Heart right ventricle (tissue), 16 donors: ENCODE results near the gene PMIS2. TPM values are rescaled to one million over a fixed set of nuclear protein-coding genes. Genes with fewer than 3 reads are reported as not detected.

Experiments used
- ATAC-seq, 8 donors: fragments of 200-7000 bp; cut with Tn5 transposase; one replicate each; pipeline ENCODE4 v1.9.1; 2020; ENCODE audit warnings: mild to moderate bottlenecking in 8 of 8, moderate library complexity in 8 of 8, moderate number of reproducible peaks in 1 of 8
- DNase-seq, 2 donors: peaks; one replicate each; pipeline ENCODE4 v3.0.0-alpha.2; 2020
- H3K27ac ChIP-seq, 10 donors: fragments of 200-600 bp; sonication (generic) in 2 of 10; one replicate each; pipeline versions ENCODE4 v1.5.0 to v1.8.0; 2020 to 2022; ENCODE audit warnings: mild to moderate bottlenecking in 3 of 10
- H3K27me3 ChIP-seq, 7 donors: fragments of 200-600 bp; one replicate each; pipeline ENCODE4 v1.8.0; 2021 to 2022; ENCODE audit warnings: mild to moderate bottlenecking in 2 of 7
- H3K36me3 ChIP-seq, 9 donors: fragments of 200-600 bp; sonication (generic) in 1 of 9; one replicate each; pipeline versions ENCODE4 v1.5.0 to v1.8.0; 2020 to 2022; ENCODE audit warnings: mild to moderate bottlenecking in 2 of 9
- H3K4me1 ChIP-seq, 9 donors: fragments of 200-600 bp; sonication (generic) in 1 of 9; one replicate each; pipeline versions ENCODE4 v1.5.0 to v1.8.0; 2020 to 2022; ENCODE audit warnings: mild to moderate bottlenecking in 4 of 9
- H3K4me3 ChIP-seq, 10 donors: fragments of 200-600 bp; sonication (generic) in 2 of 10; one replicate each; pipeline versions ENCODE4 v1.5.0 to v1.8.0; 2020 to 2022; ENCODE audit warnings: mild to moderate bottlenecking in 7 of 10, moderate library complexity in 2 of 10
- H3K9me3 ChIP-seq, 11 donors: fragments of 200-600 bp in 10 of 11; sonication (generic) in 2 of 11; one replicate each; pipeline versions ENCODE4 v1.5.0 to v1.8.0; 2013 to 2022; ENCODE audit warnings: mild to moderate bottlenecking in 2 of 11, control low read depth in 1 of 11, moderate library complexity in 1 of 11
- CTCF ChIP-seq, 9 donors: fragments of 200-600 bp; sonication (generic) in 2 of 9; IDR thresholded peaks; one replicate each; pipeline versions ENCODE4 v1.5.0 to v1.8.0; 2021 to 2022; ENCODE audit warnings: antibody characterized with exemption in 9 of 9, mild to moderate bottlenecking in 5 of 9, moderate library complexity in 1 of 9
- WGBS, 2 donors: extraction: QIAGEN DNeasy Blood & Tissue Kit; methylation state at CpG; one replicate each; pipeline ENCODE4 v1.1.7; 2013; ENCODE audit warnings: inconsistent platforms in 1 of 2; 5-methylcytosine and 5-hydroxymethylcytosine counted together
- intact Hi-C, 10 donors: fragments of 100-400 bp; cut with DNase I; formaldehyde crosslinking; loops; one replicate each; pipeline versions ENCODE4 v1.11.1 to v1.14.2; 2022
- polyA plus RNA-seq, 2 donors: library from polyadenylated mRNA; stranded (reverse); fragments of 200-250 nt; gene quantifications; one replicate each; pipeline ENCODE4 v1.2.3, GENCODE V29; 2013
- total RNA-seq, 10 donors: library from RNA; stranded (reverse); fragmentation: NEBNext Ultra II Directional in 3 of 10; extraction: Animal tissue kit (Norgen Biotek cat#: 25700) in 3 of 10; gene quantifications; one replicate each; pipeline versions ENCODE4 v1.2.1 to v1.2.4, GENCODE V29; 2021 to 2023
- donor health status: Arrhythmogenic right ventricular cardiomyopathy.
- donor health status: ischemic (EF 13 %, LVEDD 7.1; RV severe dilation, severe dysfunction).
- donor health status: healthy with polysubstance abuse.
- donor health status: DM: no; HTN: yes; CAD: no.
- donor health status: DM: no; HTN: no; CAD: no.
- donor health status: ischemic (EF 25% LVEDD 6.9; RV normal size, moderate dysfunction).
- donor health status: ischemic (EF 25% LVEDD 5.7; RV mildly dilated, moderate dysfunction).
- donor health status: healthy.
- donor health status: DM: yes; HTN: yes; CAD: no.
- donor health status: Ischemic cardiomyopathy.
- donor health status: ischemic (EF 35%, LVEDD 5.7; RV mildly dilated, moderate dysfunction).
- donor health status: nonischemic (EF 11% LVEDD 7.7; RV severe dilation, severe dysfunction).
- donor health status: DM: yes; HTN: yes; CAD: no.
- donor health status: PGD.
- donor health status: ischemic (EF 29% LVEDD 5.4; RV normal size, mild dysfunction).
- donor health status: nonischemic (EF 23%, LVEDD 6.1; RV moderate dilation, normal function).

The PMIS2 gene
- total and polyA plus RNA-seq, 12 donors, result not detected

- H3K4me1 ChIP-seq, result peaks cover 0 to 4% (median 2%) of the 10 kb centered on the region in 9 donors
- ATAC-seq, result no peak
- intact Hi-C loops, result no loop called here
- no peak for TF ChIP-seq CTCF (IDR thresholded peaks at IDR 0.05)
- no peak within 1 kb of the TSS for H3K4me3 ChIP-seq
- 61 to 66% methylated on average over 15 of the region's 15 CpGs for WGBS, 2 donors
- peaks cover 6 to 61% (median 52%) of the 10 kb centered on the region in 7 donors for H3K27me3 ChIP-seq
- no peak for DNase-seq
- H3K27ac ChIP-seq, result no peak within 1 kb of the TSS
- H3K9me3 ChIP-seq, result no peaks in the 10 kb centered on the region
- no peaks in the 10 kb centered on the region for H3K36me3 ChIP-seq
Observed at GRCh38 chr19:35563207-35563829, 22.7 kb upstream of the PMIS2 start, which contains the start of gene ATP4A. TSS of gene ATP4A (minus strand) at chr19:35563658. CDS start at chr19:35563629, 29 bp downstream.

- no peaks in the 10 kb centered on the region for H3K36me3 ChIP-seq
- WGBS, 2 donors, result 76 to 77% methylated on average over 12 of the region's 12 CpGs
- no peak for ATAC-seq
- TF ChIP-seq CTCF (IDR thresholded peaks at IDR 0.05), result no peak
- H3K9me3 ChIP-seq, result no peaks in the 10 kb centered on the region
- H3K27me3 ChIP-seq, result peaks cover 0 to 55% (median 41%) of the 10 kb centered on the region in 7 donors
- H3K27ac ChIP-seq, result no peak overlapping the region
- no peak overlapping the region for H3K4me3 ChIP-seq
- no peaks in the 10 kb centered on the region for H3K4me1 ChIP-seq
- intact Hi-C loops, result no loop called here
- no peak for DNase-seq
Observed at GRCh38 chr19:35565016-35565856, 20.7 kb upstream of the PMIS2 start.

- H3K4me3 ChIP-seq, result no peak overlapping the region
- no peak for TF ChIP-seq CTCF (IDR thresholded peaks at IDR 0.05)
- peaks cover 0 to 52% (median 32%) of the 10 kb centered on the region in 7 donors for H3K27me3 ChIP-seq
- intact Hi-C loops, result no loop called here
- WGBS, 2 donors, result 79 to 83% methylated on average over 7 of the region's 7 CpGs
- no peaks in the 10 kb centered on the region for H3K9me3 ChIP-seq
- H3K27ac ChIP-seq, result no peak overlapping the region
- ATAC-seq (no peak), DNase-seq (no peak)
- H3K36me3 ChIP-seq, result no peaks in the 10 kb centered on the region
- H3K4me1 ChIP-seq, result no peaks in the 10 kb centered on the region
Observed at GRCh38 chr19:35566738-35567137, 19.2 kb upstream of the PMIS2 start.

GRCh38 chr19:35569281-35569781, 16.6 kb upstream of the PMIS2 start:
- Histone ChIP-seq H3K36me3 (no peaks in the 10 kb centered on the region), H3K27me3 (peaks cover 0 to 45% (median 15%) of the 10 kb centered on the region in 7 donors), H3K4me1 (no peaks in the 10 kb centered on the region), H3K9me3 (peaks cover 0 to 2% (median 0%) of the 10 kb centered on the region in 11 donors), H3K4me3 (no peak overlapping the region), H3K27ac (no peak overlapping the region)
- 59 to 65% methylated on average over 5 of the region's 5 CpGs for WGBS, 2 donors
- no peak for ATAC-seq
- no peak for TF ChIP-seq CTCF (IDR thresholded peaks at IDR 0.05)
- DNase-seq, result no peak
- intact Hi-C loops, result no loop called here
